GM21526 (cell line): ENCODE measurements around the gene GALR2.

Experiments
- ATAC-seq: cut with Tn5 transposase; IDR thresholded peaks from one replicate; pipeline ENCODE4 v1.9.1; 2021; ENCODE audit warnings: moderate library complexity; ENCODE audit not compliant: unreplicated experiment, low FRiP score

GALR2 gene

GRCh38 chr17:76091526-76092286 is 17.1 kb downstream of the GALR2 start:
- ATAC-seq: no peak

GRCh38 chr17:76092526-76093413 is 18.2 kb downstream of the GALR2 start:
- ATAC-seq: no peak

- no peak for ATAC-seq
Observed at GRCh38 chr17:76094046-76094445, 19.5 kb downstream of the GALR2 start.

- ATAC-seq: no peak
Observed at GRCh38 chr17:76095943-76096342, 21.4 kb downstream of the GALR2 start.

GRCh38 chr17:76097716-76098295 is 23.2 kb downstream of the GALR2 start:
- ATAC-seq: no peak

GRCh38 chr17:76102944-76103273 is 28.3 kb downstream of the GALR2 start:
- peak; percentile 20 for ATAC-seq

- peak; percentile 55 for ATAC-seq
Observed at GRCh38 chr17:76103274-76104139, 28.9 kb downstream of the GALR2 start, which contains the start of gene EXOC7. TSS of gene EXOC7 (minus strand) at chr17:76103787. CDS start at chr17:76103692, 95 bp downstream.

- no peak for ATAC-seq
Observed at GRCh38 chr17:76104140-76104895, 29.7 kb downstream of the GALR2 start.

- no peak for ATAC-seq
Observed at GRCh38 chr17:76104896-76105231, 30.3 kb downstream of the GALR2 start.

- ATAC-seq: no peak
Observed at GRCh38 chr17:76106703-76107102, 32.1 kb downstream of the GALR2 start.

GRCh38 chr17:76107509-76107908 is 32.9 kb downstream of the GALR2 start:
- no peak for ATAC-seq

- ATAC-seq: no peak
Observed at GRCh38 chr17:76111956-76112355, 37.4 kb downstream of the GALR2 start.

GRCh38 chr17:76115138-76115754 is 40.7 kb downstream of the GALR2 start:
- ATAC-seq: no peak

GRCh38 chr17:76119409-76120371 is 45.1 kb downstream of the GALR2 start:
- no peak for ATAC-seq

- no peak for ATAC-seq
Observed at GRCh38 chr17:76120658-76121008, 46.1 kb downstream of the GALR2 start.

- no peak for ATAC-seq
Observed at GRCh38 chr17:76121932-76122430, 47.4 kb downstream of the GALR2 start.

- ATAC-seq: no peak
Observed at GRCh38 chr17:76122431-76123190, 48.0 kb downstream of the GALR2 start.

GRCh38 chr17:76123191-76123499 is 48.6 kb downstream of the GALR2 start:
- no peak for ATAC-seq
